ENCODE results near the gene PIGP. TPM values are rescaled to one million over a fixed set of nuclear protein-coding genes. Genes with fewer than 3 reads are reported as not detected.
A peak's percentile ranks its signal among the peaks of the same experiment; 100 is the strongest.

The PIGP gene
- total RNA-seq, 2 donors from 2014 or later: 18.0 to 54.5 TPM

GRCh38 chr21:37093977-37094376 is 21.1 kb upstream of the PIGP start:
- Histone ChIP-seq H3K27ac (no peak overlapping the region), H3K36me3 (no peaks in the 10 kb centered on the region), H3K27me3 (replicated peaks; ENCODE audit: insufficient read depth) (no peaks in the 10 kb centered on the region), H3K4me1 (replicated peaks) (no peaks in the 10 kb centered on the region), H3K4me3 (no peak overlapping the region), H3K9me3 (no peaks in the 10 kb centered on the region)
- DNase-seq (ENCODE audit: low spot score): no peak
- no peak for TF ChIP-seq CTCF (IDR thresholded peaks at IDR 0.05)
- no peak for TF ChIP-seq POLR2AphosphoS5 (IDR thresholded peaks at IDR 0.05)
- TF ChIP-seq POLR2A (IDR thresholded peaks at IDR 0.05): no peak
- intact Hi-C loops (cut with DNase I): no loop called here

GRCh38 chr21:37088186-37088735 is 15.4 kb upstream of the PIGP start:
- Histone ChIP-seq H3K4me1 (replicated peaks) (peaks cover 2% of the 10 kb centered on the region), H3K4me3 (no peak overlapping the region), H3K27me3 (replicated peaks; ENCODE audit: insufficient read depth) (no peaks in the 10 kb centered on the region), H3K36me3 (no peaks in the 10 kb centered on the region), H3K27ac (no peak overlapping the region), H3K9me3 (no peaks in the 10 kb centered on the region)
- TF ChIP-seq POLR2A (IDR thresholded peaks at IDR 0.05) (no peak), POLR2AphosphoS5 (IDR thresholded peaks at IDR 0.05) (no peak), CTCF (IDR thresholded peaks at IDR 0.05) (no peak)
- intact Hi-C loops (cut with DNase I): no loop called here
- DNase-seq (ENCODE audit: low spot score): no peak
- WGBS: 77% methylated on average over 5 of the region's 5 CpGs

- TF ChIP-seq POLR2AphosphoS5 (IDR thresholded peaks at IDR 0.05) (no peak), CTCF (IDR thresholded peaks at IDR 0.05) (peak in 1 of 4 experiments; percentile 31)
- no peaks in the 10 kb centered on the region for H3K9me3 ChIP-seq
- intact Hi-C loops (cut with DNase I): no loop called here
- H3K27me3 ChIP-seq (replicated peaks; ENCODE audit: insufficient read depth): no peaks in the 10 kb centered on the region
- H3K27ac ChIP-seq: no peak overlapping the region
- no peak for DNase-seq (ENCODE audit: low spot score)
- H3K36me3 ChIP-seq: no peaks in the 10 kb centered on the region
- peaks cover 7% of the 10 kb centered on the region for H3K4me1 ChIP-seq (replicated peaks)
- 57% methylated on average over 5 of the region's 5 CpGs for WGBS
- no peak overlapping the region for H3K4me3 ChIP-seq
These were observed 14.3 kb upstream of the PIGP start for GRCh38 chr21:37087188-37087587.

GRCh38 chr21:37085726-37086125 is 12.9 kb upstream of the PIGP start:
- Histone ChIP-seq H3K4me3 (no peak overlapping the region), H3K4me1 (replicated peaks) (peaks cover 7% of the 10 kb centered on the region), H3K36me3 (no peaks in the 10 kb centered on the region), H3K9me3 (no peaks in the 10 kb centered on the region), H3K27ac (no peak overlapping the region), H3K27me3 (replicated peaks; ENCODE audit: insufficient read depth) (no peaks in the 10 kb centered on the region)
- WGBS: 83% methylated on average over 3 of the region's 3 CpGs
- no peak for TF ChIP-seq POLR2AphosphoS5 (IDR thresholded peaks at IDR 0.05)
- no peak for TF ChIP-seq POLR2A (IDR thresholded peaks at IDR 0.05)
- no peak for TF ChIP-seq CTCF (IDR thresholded peaks at IDR 0.05)
- DNase-seq (ENCODE audit: low spot score): no peak
- intact Hi-C loops (cut with DNase I): no loop called here

GRCh38 chr21:37082856-37083528 is 10.1 kb upstream of the PIGP start:
- Histone ChIP-seq H3K27ac (no peak overlapping the region), H3K36me3 (no peaks in the 10 kb centered on the region), H3K4me1 (replicated peaks) (peaks cover 7% of the 10 kb centered on the region), H3K4me3 (no peak overlapping the region), H3K9me3 (no peaks in the 10 kb centered on the region), H3K27me3 (replicated peaks; ENCODE audit: insufficient read depth) (no peaks in the 10 kb centered on the region)
- intact Hi-C loops (cut with DNase I): no loop called here
- TF ChIP-seq POLR2AphosphoS5 (IDR thresholded peaks at IDR 0.05) (peak; percentile 31), CTCF (IDR thresholded peaks at IDR 0.05) (no peak), POLR2A (IDR thresholded peaks at IDR 0.05) (no peak)
- DNase-seq (ENCODE audit: low spot score): peak; percentile 23

Data from prostate gland (tissue), 2 donors.